ENCODE measurements around the gene NEMF.
"Not testable (repeated sequence)": the region's sequence is repeated elsewhere in the genome, so short reads cannot be mapped to it uniquely, and the experiment has no call there.

The NEMF gene

GRCh38 chr14:49754570-49755097 is 98.0 kb downstream of the NEMF start:
- H3K9me3 Mint-ChIP-seq = no peaks in the 10 kb centered on the region
- H3K4me1 Mint-ChIP-seq = peaks cover 3% of the 10 kb centered on the region
- H3K27me3 Mint-ChIP-seq = no peaks in the 10 kb centered on the region
- H3K27ac Mint-ChIP-seq = no peak overlapping the region
- H3K4me3 Mint-ChIP-seq = no peak overlapping the region
- peaks cover 5% of the 10 kb centered on the region for H3K36me3 Mint-ChIP-seq

- H3K36me3 Mint-ChIP-seq = peaks cover 24% of the 10 kb centered on the region
- H3K27me3 Mint-ChIP-seq, H3K4me3 Mint-ChIP-seq, H3K27ac Mint-ChIP-seq, H3K9me3 Mint-ChIP-seq, H3K4me1 Mint-ChIP-seq: not testable (repeated sequence)
Measured at GRCh38 chr14:49746476-49746875, 106.1 kb downstream of the NEMF start.

DNA sequence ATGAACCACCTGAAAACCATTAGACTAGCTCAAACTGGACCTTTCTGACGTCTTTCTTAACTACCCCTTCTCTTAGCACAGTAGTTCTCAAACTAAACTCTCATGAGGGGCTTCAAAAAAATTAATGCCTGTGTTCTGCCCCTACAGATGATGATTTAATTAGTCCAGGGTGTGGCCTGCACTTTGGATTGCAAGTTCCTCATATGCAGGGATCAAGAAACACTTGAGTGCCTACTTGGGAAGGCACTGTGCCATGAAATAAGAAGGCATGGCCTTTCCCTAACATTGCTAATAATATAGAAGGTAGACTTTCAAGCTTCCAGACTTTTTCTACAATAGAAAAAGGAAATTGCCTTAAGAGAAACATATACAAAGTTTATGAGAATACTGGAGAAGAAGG is 107.4 kb downstream of the NEMF start:
- Mint-ChIP-seq H3K9me3 (no peaks in the 10 kb centered on the region), H3K4me3 (no peak overlapping the region), H3K4me1 (no peaks in the 10 kb centered on the region), H3K36me3 (peaks cover 24% of the 10 kb centered on the region), H3K27ac (no peak overlapping the region), H3K27me3 (no peaks in the 10 kb centered on the region)

- not testable (repeated sequence) for H3K4me3 Mint-ChIP-seq, H3K36me3 Mint-ChIP-seq, H3K4me1 Mint-ChIP-seq, H3K9me3 Mint-ChIP-seq, H3K27me3 Mint-ChIP-seq, H3K27ac Mint-ChIP-seq
Measured at GRCh38 chr14:49735669-49736068, 116.9 kb downstream of the NEMF start.

DNA sequence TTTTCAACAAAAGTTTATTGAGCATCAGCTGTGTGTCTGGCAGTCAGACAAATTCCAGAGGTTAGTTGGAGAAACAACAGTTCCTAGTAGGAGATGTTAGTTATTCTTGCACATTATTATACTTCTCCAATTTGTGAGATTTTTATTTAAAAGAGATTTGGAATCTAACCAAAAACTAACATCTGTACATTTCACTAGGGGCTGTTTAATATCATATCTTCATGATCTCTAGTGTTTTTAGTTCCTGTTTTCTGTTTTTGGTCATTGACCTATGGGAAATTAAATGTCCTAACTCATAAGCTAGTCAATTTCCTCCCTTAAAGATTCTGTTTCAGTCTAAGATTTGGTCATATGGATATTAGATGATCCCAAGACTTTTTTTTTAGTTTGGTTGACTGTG is 118.8 kb downstream of the NEMF start:
- Mint-ChIP-seq H3K9me3 (no peaks in the 10 kb centered on the region), H3K27ac (no peak overlapping the region), H3K4me1 (no peaks in the 10 kb centered on the region), H3K27me3 (no peaks in the 10 kb centered on the region), H3K36me3 (peaks cover 13% of the 10 kb centered on the region), H3K4me3 (no peak overlapping the region)

GRCh38 chr14:49732896-49733295 is 119.7 kb downstream of the NEMF start:
- H3K4me1 Mint-ChIP-seq = no peaks in the 10 kb centered on the region
- H3K36me3 Mint-ChIP-seq = peaks cover 16% of the 10 kb centered on the region
- no peaks in the 10 kb centered on the region for H3K27me3 Mint-ChIP-seq
- no peak overlapping the region for H3K4me3 Mint-ChIP-seq
- H3K9me3 Mint-ChIP-seq = no peaks in the 10 kb centered on the region
- no peak overlapping the region for H3K27ac Mint-ChIP-seq
